Measurements from ENCODE around the gene ADPRHL1.
A peak's percentile ranks its signal among the peaks of the same experiment; 100 is the strongest.

The ADPRHL1 gene

GRCh38 chr13:113367020-113367560 lies 86.2 kb downstream of the ADPRHL1 start:
- DNase-seq, result no peak

GRCh38 chr13:113365971-113366588 lies 87.2 kb downstream of the ADPRHL1 start:
- no peak for DNase-seq

- DNase-seq, result no peak
Measured at GRCh38 chr13:113365583-113365970, 87.7 kb downstream of the ADPRHL1 start.

- no peak for DNase-seq
Measured at GRCh38 chr13:113364901-113365582, 88.2 kb downstream of the ADPRHL1 start.

- no peak for DNase-seq
Measured at GRCh38 chr13:113364311-113364889, 88.9 kb downstream of the ADPRHL1 start.

- no peak for DNase-seq
Measured at GRCh38 chr13:113361406-113361805, 91.9 kb downstream of the ADPRHL1 start.

- DNase-seq, result no peak
Measured at GRCh38 chr13:113360446-113360845, 92.8 kb downstream of the ADPRHL1 start.

- peak; percentile 64 for DNase-seq
Measured at GRCh38 chr13:113359571-113359970, 93.7 kb downstream of the ADPRHL1 start.

GRCh38 chr13:113358653-113359190 lies 94.6 kb downstream of the ADPRHL1 start:
- DNase-seq, result no peak

GRCh38 chr13:113357529-113357928 lies 95.8 kb downstream of the ADPRHL1 start:
- DNase-seq, result no peak

- no peak for DNase-seq
Measured at GRCh38 chr13:113356596-113356995, 96.7 kb downstream of the ADPRHL1 start.

GRCh38 chr13:113355621-113356020 lies 97.7 kb downstream of the ADPRHL1 start:
- DNase-seq, result no peak

GRCh38 chr13:113354831-113355610 lies 98.3 kb downstream of the ADPRHL1 start:
- DNase-seq, result no peak

GRCh38 chr13:113353254-113353653 lies 100.0 kb downstream of the ADPRHL1 start:
- DNase-seq, result no peak

- no peak for DNase-seq
Measured at GRCh38 chr13:113351514-113352026, 101.7 kb downstream of the ADPRHL1 start.

GRCh38 chr13:113350938-113351335 lies 102.4 kb downstream of the ADPRHL1 start:
- DNase-seq, result no peak

GRCh38 chr13:113350065-113350937 lies 103.0 kb downstream of the ADPRHL1 start:
- peak; percentile 38 for DNase-seq

Measured in hematopoietic multipotent progenitor cell treated with erythropoietin and hydrocortisone succinate and interleukin-3 and kit ligand, for 8 days (in vitro differentiated cells).